Activated naive CD4-positive, alpha-beta T cell treated with anti-CD3 and anti-CD28 coated beads, Interleukin-2, amount 10 ng/mL, durations not matched to agents 7 days and 5 days (primary cell): ENCODE results near the gene PIK3CB.
"Not testable (repeated sequence)": the region's sequence is repeated elsewhere in the genome, so short reads cannot be mapped to it uniquely, and the experiment has no call there.

ENCODE experiments used
- CTCF ChIA-PET: fragments of 350-600 bp; sonication (Branson Sonifier 250); formaldehyde crosslinking; loops from one replicate; lab custom pipeline; 2021; ENCODE audit warnings: antibody characterized with exemption; lab: Charles Lee
- DNase-seq: peaks from one replicate; pipeline ENCODE4 v3.0.0-alpha.2; 2020
- H3K27ac Mint-ChIP-seq: one replicate; pipeline ENCODE4 v1.8.0; 2021; ENCODE audit warnings: mild to moderate bottlenecking, moderate library complexity, mixed read lengths
- H3K27me3 Mint-ChIP-seq: one replicate; pipeline ENCODE4 v1.8.0; 2021; ENCODE audit warnings: mild to moderate bottlenecking, mixed read lengths
- H3K36me3 Mint-ChIP-seq: one replicate; pipeline ENCODE4 v1.8.0; 2021; ENCODE audit warnings: mixed read lengths
- H3K4me1 Mint-ChIP-seq: one replicate; pipeline ENCODE4 v1.8.0; 2021; ENCODE audit warnings: mixed read lengths
- H3K4me3 Mint-ChIP-seq: one replicate; pipeline ENCODE4 v1.8.0; 2021; ENCODE audit warnings: mild to moderate bottlenecking, moderate library complexity, mixed read lengths
- H3K9me3 Mint-ChIP-seq: one replicate; pipeline ENCODE4 v1.8.0; 2021; ENCODE audit warnings: mixed read lengths

Gene PIK3CB

DNA sequence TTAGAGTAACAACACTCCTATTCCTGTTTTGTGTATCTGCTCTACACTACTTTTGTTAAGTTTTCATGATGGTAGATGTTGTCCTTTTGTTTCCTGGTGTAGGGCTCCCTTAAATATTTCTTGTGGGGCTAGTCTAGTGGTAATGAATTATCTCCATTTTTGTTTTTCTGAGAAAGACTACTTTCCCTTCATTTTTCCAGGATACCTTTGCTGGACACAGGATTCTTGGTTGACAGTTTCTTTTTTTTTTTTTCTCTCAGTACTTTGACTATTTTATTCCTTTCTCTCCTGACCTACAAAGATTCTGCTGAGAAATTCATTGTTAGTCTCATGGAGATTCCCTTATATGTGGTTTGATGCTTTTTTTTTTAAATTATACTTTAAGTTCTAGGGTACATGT lies 188.2 kb downstream of the PIK3CB start:
- H3K27me3 Mint-ChIP-seq: no peaks in the 10 kb centered on the region
- H3K36me3 Mint-ChIP-seq: peaks cover 28% of the 10 kb centered on the region
- H3K27ac Mint-ChIP-seq: no peak overlapping the region
- DNase-seq: no peak
- H3K9me3 Mint-ChIP-seq: peaks cover 54% of the 10 kb centered on the region
- no peak overlapping the region for H3K4me3 Mint-ChIP-seq
- no peaks in the 10 kb centered on the region for H3K4me1 Mint-ChIP-seq
- CTCF ChIA-PET: no interaction called here

DNA sequence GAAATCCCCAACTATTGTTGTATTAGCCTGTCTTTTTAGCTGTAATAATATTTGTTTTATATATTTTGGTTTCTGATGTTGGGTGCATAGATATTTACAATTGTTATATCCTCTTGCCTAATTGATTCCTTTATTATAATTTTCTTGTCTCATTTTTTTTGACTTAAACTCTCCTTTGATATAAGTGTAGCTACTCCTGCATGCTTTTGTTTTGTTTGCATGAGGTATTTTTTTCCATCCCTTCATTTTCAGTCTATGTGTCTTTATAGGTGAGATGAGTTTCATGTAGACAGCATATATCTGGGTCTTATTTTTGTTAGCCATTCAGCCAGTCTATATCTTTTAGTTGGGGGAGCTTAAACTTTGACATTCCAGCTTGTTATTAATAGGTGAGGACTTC lies 188.7 kb downstream of the PIK3CB start:
- Mint-ChIP-seq H3K27me3 (no peaks in the 10 kb centered on the region), H3K36me3 (peaks cover 28% of the 10 kb centered on the region)
- CTCF ChIA-PET: interaction anchor here (0.7 kb wide), 1 partner anchor 132 kb away, joined by 3 read pairs; no protein-coding TSS in a partner anchor

DNA sequence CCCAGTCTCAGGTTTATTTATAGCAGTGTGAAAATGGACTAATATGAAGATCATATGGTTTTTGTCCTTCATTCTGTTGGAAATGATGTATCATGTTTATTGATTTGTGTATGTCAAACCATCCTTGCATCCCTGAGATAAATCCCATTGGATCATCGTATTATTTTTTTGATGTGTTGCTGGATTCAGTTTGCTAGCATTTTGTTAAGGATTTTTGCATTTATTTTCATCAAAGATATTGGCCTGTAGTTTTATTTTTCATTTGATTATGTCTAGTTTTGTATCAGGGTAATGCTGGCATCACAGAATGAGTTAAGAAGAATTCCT lies 191.8 kb downstream of the PIK3CB start:
- H3K4me1 Mint-ChIP-seq: no peaks in the 10 kb centered on the region
- no peak overlapping the region for H3K4me3 Mint-ChIP-seq
- no peaks in the 10 kb centered on the region for H3K27me3 Mint-ChIP-seq
- CTCF ChIA-PET: no interaction called here
- no peak overlapping the region for H3K27ac Mint-ChIP-seq
- H3K9me3 Mint-ChIP-seq: peaks cover 44% of the 10 kb centered on the region
- no peak for DNase-seq
- H3K36me3 Mint-ChIP-seq: peaks cover 7% of the 10 kb centered on the region

More for the DNA sequence above, 188.7 kb downstream of the PIK3CB start:
- Mint-ChIP-seq H3K4me3 (no peak overlapping the region), H3K9me3 (peaks cover 54% of the 10 kb centered on the region), H3K4me1 (no peaks in the 10 kb centered on the region), H3K27ac (no peak overlapping the region)
- DNase-seq: no peak

DNA sequence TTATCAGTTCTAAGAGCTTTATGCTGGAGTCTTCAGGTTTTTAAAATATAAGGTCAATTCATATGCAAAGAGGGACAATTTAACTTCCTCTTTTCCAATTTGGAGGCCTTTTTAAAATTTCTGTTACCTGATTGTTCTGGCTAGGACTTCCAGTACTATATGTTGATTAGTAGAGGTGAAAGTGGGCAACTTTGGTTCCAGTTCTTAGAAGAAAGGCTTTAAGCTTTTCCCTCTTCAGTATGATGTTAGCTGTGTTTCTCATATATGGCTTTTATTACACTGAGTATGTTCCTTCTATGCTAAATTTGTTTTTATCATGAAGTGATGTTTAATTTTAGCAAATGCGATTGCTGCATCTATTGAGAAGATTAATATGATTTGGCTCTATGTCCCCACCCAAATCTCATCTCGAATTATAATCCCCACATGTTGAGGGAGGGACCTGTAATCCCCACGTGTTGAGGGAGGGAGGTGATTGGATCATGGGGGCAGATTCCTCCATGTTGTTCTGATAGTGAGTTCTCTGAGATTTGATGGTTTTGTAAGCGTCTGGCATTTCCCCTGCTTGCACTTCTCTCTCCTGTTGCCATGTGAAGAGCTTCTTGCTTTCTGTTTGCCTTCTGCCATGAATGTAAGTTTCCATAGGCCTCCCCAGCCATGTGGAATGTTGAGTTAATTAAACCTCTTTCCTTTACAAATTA lies 192.4 kb downstream of the PIK3CB start:
- H3K4me3 Mint-ChIP-seq: no peak overlapping the region
- CTCF ChIA-PET: no interaction called here
- peaks cover 7% of the 10 kb centered on the region for H3K36me3 Mint-ChIP-seq
- H3K9me3 Mint-ChIP-seq: peaks cover 41% of the 10 kb centered on the region
- no peaks in the 10 kb centered on the region for H3K4me1 Mint-ChIP-seq
- DNase-seq: no peak
- H3K27me3 Mint-ChIP-seq: no peaks in the 10 kb centered on the region
- no peak overlapping the region for H3K27ac Mint-ChIP-seq

DNA sequence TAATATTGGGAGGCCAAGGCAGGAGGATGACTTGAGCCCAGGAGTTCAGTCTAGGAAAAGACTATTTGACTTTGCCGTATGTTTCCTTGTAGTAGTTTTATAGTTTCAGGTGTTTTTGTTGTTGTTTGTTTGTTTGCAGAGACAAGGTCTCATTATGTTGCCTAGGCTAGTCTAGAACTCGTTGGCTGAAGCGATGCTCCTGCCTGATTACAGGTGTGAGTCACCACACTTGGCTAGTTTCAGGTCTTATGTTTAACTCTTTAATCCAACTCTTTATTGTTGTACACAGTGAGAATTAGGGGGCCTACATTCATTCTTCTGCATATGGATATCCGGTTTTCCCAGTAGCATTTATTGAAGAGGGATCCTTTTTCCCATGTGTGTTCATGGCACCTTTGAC lies 194.2 kb downstream of the PIK3CB start:
- DNase-seq: no peak
- Mint-ChIP-seq H3K27ac (no peak overlapping the region), H3K36me3 (no peaks in the 10 kb centered on the region), H3K4me1 (no peaks in the 10 kb centered on the region), H3K9me3 (peaks cover 27% of the 10 kb centered on the region), H3K4me3 (no peak overlapping the region), H3K27me3 (no peaks in the 10 kb centered on the region)
- CTCF ChIA-PET: no interaction called here

DNA sequence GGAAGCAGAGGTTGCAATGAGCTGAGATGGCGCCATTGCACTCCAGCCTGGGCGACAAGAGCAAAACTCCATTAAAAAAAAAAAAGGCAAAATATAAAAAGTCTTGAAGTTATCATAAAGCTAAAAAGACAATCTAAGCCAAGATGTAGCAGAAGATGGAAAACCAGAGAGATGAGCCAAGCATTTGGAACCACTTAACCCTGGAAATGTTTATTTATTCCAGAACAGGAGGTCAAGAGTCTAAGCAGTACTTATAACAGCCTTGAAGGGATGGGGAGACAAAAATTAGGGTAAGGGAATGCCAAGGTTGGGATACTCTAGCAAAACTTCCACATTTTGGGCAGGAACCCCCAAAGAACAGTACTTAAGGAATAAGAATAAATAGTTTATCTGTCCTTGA lies 196.1 kb downstream of the PIK3CB start:
- no peak overlapping the region for H3K27ac Mint-ChIP-seq
- DNase-seq: no peak
- H3K4me1 Mint-ChIP-seq: no peaks in the 10 kb centered on the region
- H3K9me3 Mint-ChIP-seq: peaks cover 15% of the 10 kb centered on the region
- no peaks in the 10 kb centered on the region for H3K36me3 Mint-ChIP-seq
- H3K27me3 Mint-ChIP-seq: no peaks in the 10 kb centered on the region
- CTCF ChIA-PET: no interaction called here
- H3K4me3 Mint-ChIP-seq: no peak overlapping the region

DNA sequence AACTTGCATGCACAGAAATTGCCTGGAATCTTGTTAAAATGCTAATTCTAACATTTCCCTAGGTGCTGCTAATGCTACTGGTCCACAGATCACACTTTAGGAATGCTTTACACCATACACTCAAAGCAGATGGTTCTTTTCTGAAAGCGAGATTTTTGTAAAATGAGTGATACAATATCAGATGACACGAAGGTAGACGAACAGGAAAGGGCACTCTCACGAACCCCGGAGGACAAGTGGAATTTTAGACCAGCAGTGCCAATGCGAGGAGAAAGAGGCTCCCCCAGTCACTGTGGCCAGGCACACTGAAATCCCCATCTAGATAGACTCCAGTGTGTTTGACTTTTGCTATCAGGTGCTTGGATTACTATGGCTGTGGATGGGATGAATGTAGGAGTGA lies 205.2 kb downstream of the PIK3CB start:
- CTCF ChIA-PET: interaction anchor here (1.3 kb wide), 1 partner anchor 294 kb away, joined by 4 read pairs; no protein-coding TSS in a partner anchor
- Mint-ChIP-seq H3K4me1 (no peaks in the 10 kb centered on the region), H3K9me3 (no peaks in the 10 kb centered on the region), H3K36me3 (no peaks in the 10 kb centered on the region), H3K4me3 (no peak overlapping the region), H3K27me3 (no peaks in the 10 kb centered on the region), H3K27ac (no peak overlapping the region)
- DNase-seq: no peak

DNA sequence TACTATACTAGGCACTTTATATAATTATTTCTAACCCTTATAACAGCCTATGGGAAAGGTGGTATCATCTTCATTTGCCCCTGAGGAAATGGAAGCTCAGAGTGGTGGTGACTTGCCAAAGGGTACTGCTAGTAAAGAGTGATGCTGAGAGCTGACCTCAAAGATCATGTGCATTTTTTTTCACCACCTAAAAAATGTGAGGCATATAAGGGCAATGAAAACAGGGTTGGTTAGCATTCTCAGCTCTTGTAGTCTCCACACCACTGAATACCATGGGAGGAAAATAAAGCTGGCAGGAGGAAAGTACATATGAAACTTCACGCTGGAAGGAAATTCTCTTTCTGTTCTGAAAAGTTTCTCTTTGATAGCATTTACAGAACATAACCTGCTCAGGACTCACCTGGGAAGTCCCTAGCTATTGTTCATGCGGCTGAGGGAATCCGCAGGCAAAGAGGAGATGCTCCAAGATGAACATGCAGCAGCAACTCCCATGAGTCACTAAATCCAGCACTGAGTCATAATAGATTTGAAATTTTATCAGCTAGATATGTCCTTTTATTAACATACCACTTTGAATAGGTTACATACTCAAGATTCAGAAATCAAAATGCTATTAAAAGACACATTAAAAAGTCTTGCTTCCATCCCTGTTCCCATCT lies 208.9 kb downstream of the PIK3CB start:
- no peak for DNase-seq
- Mint-ChIP-seq H3K9me3 (no peaks in the 10 kb centered on the region), H3K27me3 (no peaks in the 10 kb centered on the region), H3K4me3 (no peak overlapping the region), H3K36me3 (no peaks in the 10 kb centered on the region), H3K27ac (no peak overlapping the region), H3K4me1 (peaks cover 4% of the 10 kb centered on the region)
- CTCF ChIA-PET: interaction anchor here (0.7 to 2.2 kb wide), 3 partner anchors 170 to 902 kb away, joined by 3 to 5 read pairs (median 3); no protein-coding TSS in a partner anchor

DNA sequence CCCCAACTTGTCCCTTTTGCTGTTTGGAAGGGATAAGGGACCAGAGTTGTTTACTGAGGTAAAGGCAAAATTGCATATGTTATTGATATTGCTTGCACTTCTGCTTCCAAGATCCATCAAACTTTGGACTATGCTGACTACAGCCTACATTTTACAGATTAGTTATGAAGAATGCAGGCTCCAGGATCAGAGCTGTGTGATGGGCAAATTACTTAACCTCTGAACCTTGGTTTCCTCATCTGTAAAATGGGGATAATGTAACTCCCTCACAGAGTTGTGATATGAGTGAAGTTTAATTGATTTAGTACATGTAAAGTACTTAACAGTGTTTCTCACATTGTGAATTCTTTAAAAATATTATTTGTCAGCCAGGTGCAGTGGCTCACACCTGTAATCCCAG lies 210.2 kb downstream of the PIK3CB start:
- Mint-ChIP-seq H3K36me3 (no peaks in the 10 kb centered on the region), H3K27me3 (no peaks in the 10 kb centered on the region), H3K4me3 (no peak overlapping the region), H3K4me1 (peaks cover 4% of the 10 kb centered on the region), H3K27ac (no peak overlapping the region), H3K9me3 (no peaks in the 10 kb centered on the region)
- CTCF ChIA-PET: no interaction called here
- DNase-seq: no peak

DNA sequence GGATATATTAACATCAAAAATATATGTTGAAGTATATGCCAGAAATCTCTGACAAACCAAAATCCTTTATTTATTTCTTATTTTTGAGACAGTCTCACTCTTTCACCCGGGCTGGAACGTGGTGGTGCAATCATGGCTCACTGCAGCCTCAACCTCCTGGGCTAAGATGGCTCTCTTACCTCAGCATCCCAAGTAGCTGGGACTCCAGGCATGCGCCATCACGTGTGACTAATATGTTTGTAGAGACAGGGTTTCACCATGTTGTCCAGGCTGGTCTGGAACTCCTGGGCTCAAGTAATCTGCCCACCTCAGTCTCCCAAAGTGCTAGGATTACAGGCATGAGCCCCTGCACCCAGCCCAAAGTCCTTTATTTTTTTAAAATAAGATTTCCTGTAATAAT lies 214.3 kb downstream of the PIK3CB start:
- H3K36me3 Mint-ChIP-seq: no peaks in the 10 kb centered on the region
- no peak overlapping the region for H3K4me3 Mint-ChIP-seq
- H3K27ac Mint-ChIP-seq: no peak overlapping the region
- peaks cover 4% of the 10 kb centered on the region for H3K4me1 Mint-ChIP-seq
- no peaks in the 10 kb centered on the region for H3K9me3 Mint-ChIP-seq
- CTCF ChIA-PET: no interaction called here
- H3K27me3 Mint-ChIP-seq: no peaks in the 10 kb centered on the region
- no peak for DNase-seq

DNA sequence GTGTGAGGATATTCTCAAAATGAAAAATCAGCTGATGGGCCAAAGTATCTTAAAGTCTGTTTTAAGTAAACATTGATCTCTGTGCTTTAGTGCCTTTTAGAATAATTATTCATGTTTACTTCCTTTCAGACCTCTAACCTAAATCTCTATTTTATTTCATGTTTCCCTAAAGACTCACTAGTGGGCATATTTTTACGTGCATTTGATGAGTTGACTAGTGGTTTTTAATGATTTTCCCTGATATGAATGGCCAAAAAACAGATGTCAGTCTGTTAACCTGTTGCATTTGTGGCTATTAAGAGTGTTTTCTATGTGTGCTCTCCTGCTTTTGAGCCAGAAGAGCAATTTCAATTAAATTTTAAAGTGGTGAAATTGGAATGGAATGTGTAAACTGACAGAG lies 219.3 kb downstream of the PIK3CB start:
- H3K36me3 Mint-ChIP-seq: peaks cover 2% of the 10 kb centered on the region
- H3K4me1 Mint-ChIP-seq: peaks cover 3% of the 10 kb centered on the region
- peaks cover 3% of the 10 kb centered on the region for H3K27me3 Mint-ChIP-seq
- CTCF ChIA-PET: no interaction called here
- H3K9me3 Mint-ChIP-seq: no peaks in the 10 kb centered on the region
- no peak overlapping the region for H3K4me3 Mint-ChIP-seq
- no peak overlapping the region for H3K27ac Mint-ChIP-seq
- no peak for DNase-seq

DNA sequence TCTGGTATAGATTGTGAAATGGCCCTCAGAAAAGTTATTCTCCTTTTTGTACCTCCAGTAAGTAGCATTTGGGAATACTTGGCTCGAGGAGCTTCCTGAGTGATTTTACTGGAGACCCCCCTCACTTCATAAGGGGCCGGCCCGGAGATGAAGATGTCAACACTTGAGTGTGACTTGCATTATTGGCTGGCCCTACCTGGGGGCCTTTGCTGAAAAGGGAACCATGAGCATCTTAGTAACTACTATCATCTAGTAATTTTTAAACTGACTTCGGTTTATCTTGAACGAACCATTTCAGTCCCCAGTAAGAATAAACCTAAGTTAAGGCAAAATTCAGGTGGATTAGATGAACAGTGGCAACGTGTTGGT lies 224.8 kb downstream of the PIK3CB start:
- CTCF ChIA-PET: interaction anchor here (1.1 to 1.4 kb wide), 2 partner anchors 15 to 305 kb away, joined by 3 to 6 read pairs; no protein-coding TSS in a partner anchor
- Mint-ChIP-seq H3K36me3 (peaks cover 6% of the 10 kb centered on the region), H3K4me3 (peak overlapping the region; percentile 73), H3K9me3 (no peaks in the 10 kb centered on the region), H3K27ac (peak overlapping the region; percentile 90), H3K27me3 (peaks cover 10% of the 10 kb centered on the region), H3K4me1 (peaks cover 19% of the 10 kb centered on the region)
- no peak for DNase-seq

DNA sequence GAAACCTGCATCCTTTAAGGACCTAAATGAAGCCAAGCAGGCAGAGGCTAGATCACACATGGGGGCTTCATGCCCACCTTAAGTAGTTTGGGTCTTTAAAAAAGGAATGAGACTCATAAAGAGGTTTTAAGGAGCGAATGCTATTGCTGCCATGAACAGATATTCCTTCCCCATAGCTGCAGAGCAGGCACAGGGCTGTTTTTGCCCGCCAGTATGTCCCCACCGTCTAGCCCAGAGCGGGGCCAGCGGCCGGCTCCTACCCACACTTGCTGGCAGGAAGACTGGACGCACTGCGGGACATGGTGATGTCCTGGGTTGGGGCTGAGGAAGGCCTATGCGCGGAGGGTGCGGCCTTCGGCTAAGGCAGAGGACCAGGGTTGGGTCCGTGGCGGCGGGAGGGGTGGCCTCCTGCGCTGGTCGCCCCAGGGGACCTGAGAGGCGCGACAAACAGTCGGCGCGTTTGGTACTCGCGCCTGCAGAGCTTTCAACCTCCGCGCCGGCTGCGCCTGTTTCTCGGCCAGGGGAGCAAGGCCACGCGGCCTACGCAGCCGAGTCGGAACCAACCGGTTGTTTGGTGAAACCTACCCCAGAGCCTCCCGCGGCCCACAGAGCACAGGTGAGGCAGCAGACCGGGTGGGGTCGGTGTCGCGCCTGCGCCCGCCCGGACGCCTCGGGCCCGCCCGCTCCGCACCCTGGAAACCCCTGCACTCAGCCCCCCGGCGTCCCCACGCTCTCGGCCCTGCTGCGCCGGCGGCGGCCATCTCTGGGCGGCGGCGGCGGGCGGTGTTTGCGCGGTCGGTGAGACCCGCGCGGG lies 226.2 kb downstream of the PIK3CB start, which contains the start of gene FAIM:
TSS of gene FAIM (plus strand) at position 450 of the 814 bp plus-strand sequence. CDS start 10,956 bp downstream, outside the sequence.
- peak within 1 kb of the TSS; percentile 73 for H3K4me3 Mint-ChIP-seq
- peak within 1 kb of the TSS; percentile 90 for H3K27ac Mint-ChIP-seq
- CTCF ChIA-PET: interaction anchor here (1.0 to 1.1 kb wide), 2 partner anchors 31 to 70 kb away, joined by 3 read pairs; no protein-coding TSS in a partner anchor
- peaks cover 10% of the 10 kb centered on the region for H3K27me3 Mint-ChIP-seq
- H3K36me3 Mint-ChIP-seq: peaks cover 10% of the 10 kb centered on the region
- peak; percentile 75 for DNase-seq
- H3K9me3 Mint-ChIP-seq: peaks cover 6% of the 10 kb centered on the region
- peaks cover 19% of the 10 kb centered on the region for H3K4me1 Mint-ChIP-seq

DNA sequence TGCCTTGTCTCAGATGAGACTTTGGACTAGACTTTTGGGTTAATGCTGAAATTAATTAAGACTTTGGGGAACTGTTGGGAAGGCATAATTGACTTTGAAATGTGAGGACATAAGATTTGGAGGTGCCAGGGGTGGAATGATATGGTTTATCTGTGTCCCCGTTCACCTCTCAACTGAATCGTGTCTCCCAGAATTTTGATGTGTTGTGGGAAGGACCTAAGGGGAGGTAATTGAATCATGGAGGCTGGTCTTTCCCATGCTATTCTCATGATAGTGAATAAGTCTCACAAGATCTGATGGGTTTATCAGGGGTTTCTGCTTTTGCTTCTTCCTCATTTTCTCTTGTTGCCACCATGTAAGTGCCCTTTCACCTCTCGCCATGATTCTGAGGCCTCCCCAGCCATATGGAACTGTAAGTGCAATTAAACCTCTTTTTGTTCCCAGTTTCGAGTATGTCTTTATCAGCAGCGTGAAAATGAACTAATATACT lies 230.6 kb downstream of the PIK3CB start:
- CTCF ChIA-PET, H3K4me3 Mint-ChIP-seq, DNase-seq, H3K27ac Mint-ChIP-seq, H3K36me3 Mint-ChIP-seq, H3K4me1 Mint-ChIP-seq, H3K27me3 Mint-ChIP-seq: not testable (repeated sequence)
- peaks cover 15% of the 10 kb centered on the region for H3K9me3 Mint-ChIP-seq
